ENCODE data around the gene CHIC2.
"Not testable (repeated sequence)": the region's sequence is repeated elsewhere in the genome, so short reads cannot be mapped to it uniquely, and the experiment has no call there.

The CHIC2 gene

GRCh38 chr4:54027311-54027710 lies 37.1 kb downstream of the CHIC2 start:
- no peak overlapping the region for H3K4me3 ChIP-seq (replicated peaks in 1 of 2; ENCODE audit: low read depth in 2 of 2, low read length in 2 of 2)
- DNase-seq (ENCODE audit: low read depth in 2 of 2): no peak
- TF ChIP-seq CTCF (IDR thresholded peaks at IDR 0.05; ENCODE audit: low read depth, low read length): no peak

- no peak for DNase-seq (ENCODE audit: low read depth in 2 of 2)
- no peak overlapping the region for H3K4me3 ChIP-seq (replicated peaks in 1 of 2; ENCODE audit: low read depth in 2 of 2, low read length in 2 of 2)
- TF ChIP-seq CTCF (IDR thresholded peaks at IDR 0.05; ENCODE audit: low read depth, low read length): no peak
These were observed 38.8 kb downstream of the CHIC2 start for GRCh38 chr4:54025582-54025981.

GRCh38 chr4:54023019-54023418 lies 41.4 kb downstream of the CHIC2 start:
- not testable (repeated sequence) for H3K4me3 ChIP-seq (replicated peaks in 1 of 2; ENCODE audit: low read depth in 2 of 2, low read length in 2 of 2); DNase-seq (ENCODE audit: low read depth in 2 of 2)

- no peak for DNase-seq (ENCODE audit: low read depth in 2 of 2)
- TF ChIP-seq CTCF (IDR thresholded peaks at IDR 0.05; ENCODE audit: low read depth, low read length): no peak
- no peak overlapping the region for H3K4me3 ChIP-seq (replicated peaks in 1 of 2; ENCODE audit: low read depth in 2 of 2, low read length in 2 of 2)
These were observed 46.4 kb downstream of the CHIC2 start for GRCh38 chr4:54017974-54018373.

GRCh38 chr4:54017308-54017707 lies 47.1 kb downstream of the CHIC2 start:
- no peak for DNase-seq (ENCODE audit: low read depth in 2 of 2)
- H3K4me3 ChIP-seq (replicated peaks in 1 of 2; ENCODE audit: low read depth in 2 of 2, low read length in 2 of 2): no peak overlapping the region

GRCh38 chr4:54016504-54016903 lies 47.9 kb downstream of the CHIC2 start:
- no peak overlapping the region for H3K4me3 ChIP-seq (replicated peaks in 1 of 2; ENCODE audit: low read depth in 2 of 2, low read length in 2 of 2)
- no peak for TF ChIP-seq CTCF (IDR thresholded peaks at IDR 0.05; ENCODE audit: low read depth, low read length)
- no peak for DNase-seq (ENCODE audit: low read depth in 2 of 2)

More at GRCh38 chr4:54017308-54017707, 47.1 kb downstream of the CHIC2 start:
- TF ChIP-seq CTCF (IDR thresholded peaks at IDR 0.05; ENCODE audit: low read depth, low read length): no peak

- DNase-seq (ENCODE audit: low read depth in 2 of 2): no peak
- no peak overlapping the region for H3K4me3 ChIP-seq (replicated peaks in 1 of 2; ENCODE audit: low read depth in 2 of 2, low read length in 2 of 2)
- TF ChIP-seq CTCF (IDR thresholded peaks at IDR 0.05; ENCODE audit: low read depth, low read length): no peak
These were observed 48.9 kb downstream of the CHIC2 start for GRCh38 chr4:54015423-54016030.
